Peyer's patch (tissue), 4 donors: ENCODE results near the gene ANXA2.

ENCODE experiments used
- POLR2A ChIP-seq, 2 donors: fragments of 450-650 bp; IDR thresholded peaks; one replicate each; pipeline ENCODE4 v1.5.1; 2017; ENCODE audit warnings: antibody characterized with exemption in 2 of 2, mild to moderate bottlenecking in 2 of 2, moderate library complexity in 2 of 2
- TF ChIP-seq, protein P1 (sequence below), 6 experiments: fragments of 450-650 bp in 4 of 6; fragments of 200-600 bp in 2 of 6; sonication (generic) in 1 of 6; IDR thresholded peaks; one replicate each; pipeline ENCODE4 v1.5.1; 2017 to 2019; ENCODE audit warnings: antibody characterized with exemption in 6 of 6, mild to moderate bottlenecking in 3 of 6, moderate library complexity in 1 of 6

DNA sequence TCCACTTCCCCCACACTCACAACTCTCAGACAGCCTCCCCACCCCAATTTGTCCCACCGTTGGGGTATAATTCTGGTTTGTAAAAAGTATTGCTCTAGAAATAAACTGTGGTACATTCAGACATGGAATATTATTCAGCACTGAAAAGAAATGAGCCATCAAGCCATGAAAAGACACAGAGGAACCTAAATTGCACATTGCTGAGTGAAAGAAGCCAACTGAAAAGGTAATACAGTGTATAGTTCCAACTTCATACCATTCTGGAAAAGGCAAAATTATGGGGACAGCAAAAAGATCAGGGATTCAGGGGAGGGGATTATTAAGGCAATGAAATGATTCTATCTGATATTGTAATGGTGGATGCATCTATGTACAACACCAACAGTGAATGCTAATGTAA, 10.5 kb downstream of the ANXA2 start:
- TF ChIP-seq, protein P1, sequence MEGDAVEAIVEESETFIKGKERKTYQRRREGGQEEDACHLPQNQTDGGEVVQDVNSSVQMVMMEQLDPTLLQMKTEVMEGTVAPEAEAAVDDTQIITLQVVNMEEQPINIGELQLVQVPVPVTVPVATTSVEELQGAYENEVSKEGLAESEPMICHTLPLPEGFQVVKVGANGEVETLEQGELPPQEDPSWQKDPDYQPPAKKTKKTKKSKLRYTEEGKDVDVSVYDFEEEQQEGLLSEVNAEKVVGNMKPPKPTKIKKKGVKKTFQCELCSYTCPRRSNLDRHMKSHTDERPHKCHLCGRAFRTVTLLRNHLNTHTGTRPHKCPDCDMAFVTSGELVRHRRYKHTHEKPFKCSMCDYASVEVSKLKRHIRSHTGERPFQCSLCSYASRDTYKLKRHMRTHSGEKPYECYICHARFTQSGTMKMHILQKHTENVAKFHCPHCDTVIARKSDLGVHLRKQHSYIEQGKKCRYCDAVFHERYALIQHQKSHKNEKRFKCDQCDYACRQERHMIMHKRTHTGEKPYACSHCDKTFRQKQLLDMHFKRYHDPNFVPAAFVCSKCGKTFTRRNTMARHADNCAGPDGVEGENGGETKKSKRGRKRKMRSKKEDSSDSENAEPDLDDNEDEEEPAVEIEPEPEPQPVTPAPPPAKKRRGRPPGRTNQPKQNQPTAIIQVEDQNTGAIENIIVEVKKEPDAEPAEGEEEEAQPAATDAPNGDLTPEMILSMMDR (IDR thresholded peaks at IDR 0.05), result no peak
- no peak for TF ChIP-seq POLR2A (IDR thresholded peaks at IDR 0.05)
